Endothelial cell of umbilical vein (primary cell): ENCODE measurements around the gene ZNF248.

Experiments used
- CTCF ChIP-seq, 2 donors: IDR thresholded peaks; 1 replicate in 1 of 2; 2 replicates in 1 of 2; pipeline ENCODE4 v1.5.1; 2011; ENCODE audit warnings: low read length in 2 of 2, mild to moderate bottlenecking in 2 of 2, moderate library complexity in 2 of 2, control low read depth in 1 of 2, inconsistent platforms in 1 of 2, low read depth in 1 of 2; ENCODE audit not compliant: insufficient read depth in 1 of 2; ENCODE audit errors: extremely low read depth in 1 of 2
- POLR2A ChIP-seq: IDR thresholded peaks from 2 replicates; pipeline ENCODE4 v1.6.1; 2012; ENCODE audit warnings: low read depth, mild to moderate bottlenecking, control low read depth, low read length

GRCh38 chr10:37868796-37869195 is 11.4 kb upstream of the ZNF248 start:
- TF ChIP-seq POLR2A (no peak), CTCF (IDR thresholded peaks at IDR 0.05; ENCODE audit: extremely low read depth in 1 of 2, insufficient read depth in 1 of 2, low read depth in 1 of 2, low read length in 2 of 2) (no peak)
